Panc1 (cell line): Measurements from ENCODE around the gene KMT2C.

Experiments used
- CTCF ChIP-seq: fragments of 450-650 bp; IDR thresholded peaks from 2 replicates; pipeline ENCODE4 v1.5.1; 2017; ENCODE audit warnings: mild to moderate bottlenecking
- POLR2AphosphoS5 ChIP-seq: IDR thresholded peaks from 2 replicates; pipeline ENCODE4 v1.6.1; 2012; ENCODE audit warnings: mild to moderate bottlenecking, low read depth, low read length, moderate library complexity
- REST ChIP-seq, 2 experiments: IDR thresholded peaks; 2 replicates each; pipeline ENCODE4 v1.6.1; 2011 to 2012; ENCODE audit warnings: low read depth in 2 of 2, control low read depth in 1 of 2, low read length in 1 of 2, mild to moderate bottlenecking in 1 of 2, moderate library complexity in 1 of 2; ENCODE audit not compliant: insufficient read depth in 1 of 2
- SIN3A ChIP-seq: IDR thresholded peaks from 2 replicates; pipeline ENCODE4 v1.6.1; 2012; ENCODE audit warnings: low read depth, mild to moderate bottlenecking, low read length, moderate library complexity, borderline replicate concordance; ENCODE audit not compliant: insufficient read depth
- TCF7L2 ChIP-seq: IDR thresholded peaks from 2 replicates; pipeline ENCODE4 v1.6.1; 2011; ENCODE audit warnings: mild to moderate bottlenecking, low read depth, low read length, inconsistent platforms

GRCh38 chr7:152202056-152202455 lies 233.7 kb downstream of the KMT2C start:
- TF ChIP-seq CTCF (no peak), POLR2AphosphoS5 (no peak), REST (IDR thresholded peaks at IDR 0.05; ENCODE audit: insufficient read depth in 1 of 2, low read depth in 2 of 2, low read length in 1 of 2) (no peak), SIN3A (no peak), TCF7L2 (no peak)
